GM12864 (cell line): Measurements from ENCODE around the gene CHTF18.

Experiments used
- DNase-seq: peaks from one replicate; pipeline ENCODE4 v3.0.0-alpha.2; 2011; ENCODE audit warnings: low read depth
- H3K4me3 ChIP-seq: 2 replicates; pipeline ENCODE4 v1.5.1; 2011; ENCODE audit warnings: mild to moderate bottlenecking, low read depth, low read length, control low read depth
- TF ChIP-seq, protein P1 (sequence below): IDR thresholded peaks from 2 replicates; pipeline ENCODE4 v1.5.1; 2011; ENCODE audit warnings: low read depth, mild to moderate bottlenecking, moderate library complexity, low read length, control low read depth, inconsistent platforms; ENCODE audit errors: missing control alignments

The CHTF18 gene

DNA sequence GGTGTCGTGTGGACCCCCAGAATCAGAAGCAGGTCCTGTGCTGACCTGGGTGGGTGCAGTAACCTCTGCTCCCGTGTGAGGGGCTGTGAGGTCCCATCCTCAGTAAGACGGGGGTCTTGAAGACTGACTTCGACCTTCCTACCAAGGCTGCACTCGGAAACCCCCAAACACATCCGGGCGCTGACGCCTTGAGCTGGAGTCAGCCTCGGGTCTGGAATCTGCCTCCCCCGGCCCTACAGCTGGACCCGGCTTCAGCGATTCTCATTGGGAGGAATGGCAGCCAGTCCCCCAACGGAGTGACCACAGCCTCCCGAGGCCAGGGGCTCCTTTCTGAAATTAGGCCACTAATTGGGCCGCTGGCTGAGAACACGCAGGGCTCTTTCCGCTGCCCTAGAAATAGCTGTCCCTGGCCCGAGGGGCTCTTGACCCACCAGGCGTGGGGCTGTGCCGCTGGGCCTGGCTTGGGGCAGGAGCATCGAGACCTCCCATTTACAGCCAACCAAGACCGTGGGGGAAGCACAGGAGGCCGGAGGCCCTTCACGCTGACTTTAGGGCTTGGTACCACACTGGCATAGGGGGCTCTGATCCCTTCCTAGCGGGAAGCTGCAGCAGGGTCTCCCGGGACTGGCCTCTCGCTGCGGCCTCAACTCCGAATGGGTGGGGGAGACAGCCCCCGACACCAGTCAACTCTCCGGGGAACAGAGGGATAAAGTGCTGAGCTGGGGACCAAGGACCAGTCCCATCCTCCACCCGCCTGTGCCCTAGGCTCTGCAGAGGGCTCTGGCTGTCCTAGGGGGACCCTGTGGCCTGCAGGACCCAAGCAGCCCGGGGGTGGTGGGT is 14.7 kb downstream of the CHTF18 start:
- no peak for DNase-seq

DNA sequence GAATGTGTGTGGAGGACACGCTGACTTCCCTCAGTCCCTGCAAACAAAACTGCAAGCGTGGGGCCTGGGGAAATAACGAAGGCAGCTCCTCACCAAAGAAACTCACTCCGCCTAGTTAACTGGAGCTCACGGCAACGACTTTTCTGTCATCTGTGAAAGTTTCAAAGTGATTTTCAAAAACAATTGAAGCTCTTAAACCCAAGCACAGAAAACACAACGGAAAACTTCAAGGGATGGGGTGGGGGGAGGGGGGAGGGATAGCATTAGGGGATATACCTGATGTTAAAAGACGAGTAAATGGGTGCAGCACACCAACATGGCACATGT is 15.3 kb downstream of the CHTF18 start:
- H3K4me3 ChIP-seq: no peak overlapping the region
- no peak for DNase-seq
- TF ChIP-seq, protein P1, sequence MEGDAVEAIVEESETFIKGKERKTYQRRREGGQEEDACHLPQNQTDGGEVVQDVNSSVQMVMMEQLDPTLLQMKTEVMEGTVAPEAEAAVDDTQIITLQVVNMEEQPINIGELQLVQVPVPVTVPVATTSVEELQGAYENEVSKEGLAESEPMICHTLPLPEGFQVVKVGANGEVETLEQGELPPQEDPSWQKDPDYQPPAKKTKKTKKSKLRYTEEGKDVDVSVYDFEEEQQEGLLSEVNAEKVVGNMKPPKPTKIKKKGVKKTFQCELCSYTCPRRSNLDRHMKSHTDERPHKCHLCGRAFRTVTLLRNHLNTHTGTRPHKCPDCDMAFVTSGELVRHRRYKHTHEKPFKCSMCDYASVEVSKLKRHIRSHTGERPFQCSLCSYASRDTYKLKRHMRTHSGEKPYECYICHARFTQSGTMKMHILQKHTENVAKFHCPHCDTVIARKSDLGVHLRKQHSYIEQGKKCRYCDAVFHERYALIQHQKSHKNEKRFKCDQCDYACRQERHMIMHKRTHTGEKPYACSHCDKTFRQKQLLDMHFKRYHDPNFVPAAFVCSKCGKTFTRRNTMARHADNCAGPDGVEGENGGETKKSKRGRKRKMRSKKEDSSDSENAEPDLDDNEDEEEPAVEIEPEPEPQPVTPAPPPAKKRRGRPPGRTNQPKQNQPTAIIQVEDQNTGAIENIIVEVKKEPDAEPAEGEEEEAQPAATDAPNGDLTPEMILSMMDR: no peak

More for the DNA sequence above, 14.7 kb downstream of the CHTF18 start:
- TF ChIP-seq, protein P1: no peak
- H3K4me3 ChIP-seq: no peak overlapping the region

DNA sequence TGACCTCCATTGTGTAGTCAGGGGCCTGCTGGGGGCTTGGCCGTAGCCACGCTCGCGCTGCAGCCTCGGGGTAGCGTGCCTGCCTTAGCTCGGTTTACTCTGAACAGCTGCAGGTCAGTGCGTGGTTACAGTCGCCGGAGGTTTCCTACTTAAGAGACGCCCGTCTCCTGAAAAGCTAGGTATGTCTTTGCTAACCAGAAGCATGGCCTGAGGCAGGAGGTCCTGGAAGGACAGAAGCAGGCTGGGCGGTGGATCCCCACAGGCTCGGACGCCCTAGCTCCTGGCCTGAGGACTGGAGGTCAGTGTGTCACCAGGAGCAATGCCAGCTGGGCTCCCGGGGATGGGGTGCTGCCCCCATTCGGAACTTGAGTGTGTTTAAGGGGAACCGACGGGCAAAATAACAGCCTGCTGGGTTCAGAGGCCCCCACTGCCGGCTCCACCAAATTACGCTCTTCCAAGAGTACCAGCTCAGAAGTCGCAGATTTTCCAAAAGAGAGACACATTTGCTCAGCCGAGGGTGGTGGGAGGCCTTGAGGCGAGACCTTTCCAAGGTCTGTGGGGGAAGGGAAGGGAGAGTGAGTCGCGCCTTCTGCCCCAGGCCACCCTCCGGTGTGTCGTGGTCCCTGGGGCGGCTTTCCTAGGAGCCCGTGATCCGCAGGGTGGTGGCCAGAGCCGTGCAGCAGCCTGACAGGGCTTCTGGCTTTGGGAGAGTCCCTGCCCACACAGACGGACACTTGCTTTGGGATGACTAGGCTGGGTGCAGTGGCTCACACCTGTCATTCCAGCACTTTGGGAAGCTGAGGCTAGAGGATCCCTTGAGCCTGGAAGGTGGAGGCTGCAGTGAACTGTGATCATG is 16.0 kb downstream of the CHTF18 start:
- no peak for DNase-seq
- no peak overlapping the region for H3K4me3 ChIP-seq
- TF ChIP-seq, protein P1: no peak

DNA sequence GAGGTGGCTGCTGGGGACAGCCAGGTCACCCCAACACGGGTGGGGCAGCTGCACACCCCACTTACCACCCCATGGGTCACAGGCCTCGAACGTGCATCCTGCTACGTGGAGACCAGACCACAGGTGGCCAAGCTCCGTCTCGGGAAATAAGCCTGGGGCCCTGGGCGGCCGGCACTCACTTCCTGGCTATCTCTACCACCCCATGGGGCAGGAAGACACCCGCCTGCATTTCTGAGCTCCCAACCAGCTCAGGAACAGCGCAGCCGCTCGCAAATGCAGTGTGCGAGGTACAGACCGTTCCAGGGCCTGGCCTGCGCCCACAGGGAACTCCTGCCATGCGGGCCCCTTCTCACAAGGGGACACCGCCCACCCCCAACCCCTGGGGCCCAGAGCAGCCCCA is 17.1 kb downstream of the CHTF18 start:
- no peak for DNase-seq
- H3K4me3 ChIP-seq: no peak overlapping the region
- TF ChIP-seq, protein P1: no peak

- DNase-seq: peak; percentile 70
- H3K4me3 ChIP-seq: peak overlapping the region; percentile 90
- TF ChIP-seq, protein P1: no peak
These were observed 19.1 kb downstream of the CHTF18 start for GRCh38 chr16:807347-808084.

DNA sequence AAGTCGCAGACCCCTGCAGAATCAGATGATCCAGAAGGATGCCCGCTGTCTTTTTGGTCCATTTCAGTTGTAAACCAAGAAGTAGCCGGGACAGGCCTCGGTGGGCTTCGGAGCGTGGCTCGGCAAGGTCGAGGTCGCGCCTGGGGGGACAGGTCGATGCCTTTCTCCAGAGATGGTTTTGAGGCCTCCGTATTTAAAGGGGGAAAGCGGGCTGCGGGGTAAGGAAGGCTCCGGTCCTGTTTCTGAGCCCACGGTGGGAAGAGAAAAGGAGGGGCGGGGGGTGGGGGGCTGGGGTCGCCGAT is 19.6 kb downstream of the CHTF18 start:
- DNase-seq: no peak
- H3K4me3 ChIP-seq: peak overlapping the region; percentile 90
- TF ChIP-seq, protein P1: no peak
